ENCODE measurements around the gene TREM2.

TREM2 gene

GRCh38 chr6:41182069-41183034 is 19.4 kb upstream of the TREM2 start:
- no peak for DNase-seq (ENCODE audit: low read depth)

GRCh38 chr6:41181566-41181965 is 18.6 kb upstream of the TREM2 start:
- no peak for DNase-seq (ENCODE audit: low read depth)

GRCh38 chr6:41179163-41179562 is 16.2 kb upstream of the TREM2 start:
- DNase-seq (ENCODE audit: low read depth) = no peak

GRCh38 chr6:41177695-41178094 is 14.8 kb upstream of the TREM2 start:
- no peak for DNase-seq (ENCODE audit: low read depth)

- DNase-seq (ENCODE audit: low read depth) = no peak
Observed at GRCh38 chr6:41177287-41177686, 14.4 kb upstream of the TREM2 start.

GRCh38 chr6:41176189-41176588 is 13.3 kb upstream of the TREM2 start:
- DNase-seq (ENCODE audit: low read depth) = no peak

- DNase-seq (ENCODE audit: low read depth) = no peak
Observed at GRCh38 chr6:41175084-41175483, 12.2 kb upstream of the TREM2 start.

GRCh38 chr6:41174610-41175009 is 11.7 kb upstream of the TREM2 start:
- DNase-seq (ENCODE audit: low read depth) = no peak

- no peak for DNase-seq (ENCODE audit: low read depth)
Observed at GRCh38 chr6:41171908-41172307, 9.0 kb upstream of the TREM2 start.

GRCh38 chr6:41170547-41171160 is 7.7 kb upstream of the TREM2 start:
- DNase-seq (ENCODE audit: low read depth) = no peak

GRCh38 chr6:41167173-41167963 is 4.5 kb upstream of the TREM2 start:
- no peak for DNase-seq (ENCODE audit: low read depth)

- DNase-seq (ENCODE audit: low read depth) = no peak
Observed at GRCh38 chr6:41164551-41165120, 1.7 kb upstream of the TREM2 start.

GRCh38 chr6:41163419-41163717 is 452 bp upstream of the TREM2 start:
- no peak for DNase-seq (ENCODE audit: low read depth)

- no peak for DNase-seq (ENCODE audit: low read depth)
Observed at GRCh38 chr6:41161851-41162552, 914 bp downstream of the TREM2 start.

GRCh38 chr6:41161380-41161779 is 1.5 kb downstream of the TREM2 start:
- DNase-seq (ENCODE audit: low read depth) = no peak

- DNase-seq (ENCODE audit: low read depth) = no peak
Observed at GRCh38 chr6:41160933-41161332, 2.0 kb downstream of the TREM2 start.

GRCh38 chr6:41159415-41160082 is 3.4 kb downstream of the TREM2 start:
- no peak for DNase-seq (ENCODE audit: low read depth)

- DNase-seq (ENCODE audit: low read depth) = no peak
Observed at GRCh38 chr6:41157323-41157722, 5.6 kb downstream of the TREM2 start.

- DNase-seq (ENCODE audit: low read depth) = no peak
Observed at GRCh38 chr6:41156771-41157170, 6.1 kb downstream of the TREM2 start.

GRCh38 chr6:41156001-41156400 is 6.9 kb downstream of the TREM2 start:
- DNase-seq (ENCODE audit: low read depth) = no peak

GRCh38 chr6:41155132-41155805 is 7.6 kb downstream of the TREM2 start:
- DNase-seq (ENCODE audit: low read depth) = no peak
